ENCODE measurements around the gene NAV3.

DNA sequence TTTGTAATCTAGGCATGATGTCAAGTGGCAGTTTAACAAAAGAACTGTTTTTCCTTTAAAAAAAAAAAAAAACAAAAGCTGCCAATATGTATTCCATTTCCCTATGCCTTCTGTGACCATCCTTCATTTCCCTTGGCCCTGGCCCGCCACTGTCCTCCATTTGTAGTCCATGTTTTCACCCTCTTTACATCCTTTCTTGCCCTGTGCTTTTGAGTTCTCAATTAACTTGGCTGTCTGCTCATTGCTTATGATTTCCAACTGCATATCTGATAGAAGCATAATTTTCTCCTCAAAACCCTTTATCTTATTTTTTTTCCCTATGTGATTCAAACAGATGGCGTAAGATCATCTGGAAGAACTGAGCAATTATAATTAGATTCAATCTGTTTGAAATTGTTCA, 297.5 kb downstream of the NAV3 start:
- TF ChIP-seq, protein P1, sequence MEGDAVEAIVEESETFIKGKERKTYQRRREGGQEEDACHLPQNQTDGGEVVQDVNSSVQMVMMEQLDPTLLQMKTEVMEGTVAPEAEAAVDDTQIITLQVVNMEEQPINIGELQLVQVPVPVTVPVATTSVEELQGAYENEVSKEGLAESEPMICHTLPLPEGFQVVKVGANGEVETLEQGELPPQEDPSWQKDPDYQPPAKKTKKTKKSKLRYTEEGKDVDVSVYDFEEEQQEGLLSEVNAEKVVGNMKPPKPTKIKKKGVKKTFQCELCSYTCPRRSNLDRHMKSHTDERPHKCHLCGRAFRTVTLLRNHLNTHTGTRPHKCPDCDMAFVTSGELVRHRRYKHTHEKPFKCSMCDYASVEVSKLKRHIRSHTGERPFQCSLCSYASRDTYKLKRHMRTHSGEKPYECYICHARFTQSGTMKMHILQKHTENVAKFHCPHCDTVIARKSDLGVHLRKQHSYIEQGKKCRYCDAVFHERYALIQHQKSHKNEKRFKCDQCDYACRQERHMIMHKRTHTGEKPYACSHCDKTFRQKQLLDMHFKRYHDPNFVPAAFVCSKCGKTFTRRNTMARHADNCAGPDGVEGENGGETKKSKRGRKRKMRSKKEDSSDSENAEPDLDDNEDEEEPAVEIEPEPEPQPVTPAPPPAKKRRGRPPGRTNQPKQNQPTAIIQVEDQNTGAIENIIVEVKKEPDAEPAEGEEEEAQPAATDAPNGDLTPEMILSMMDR (IDR thresholded peaks at IDR 0.05; ENCODE audit: low read depth, low read length, poor library complexity, severe bottlenecking) = no peak
- no peak for TF ChIP-seq EZH2phosphoT487 (IDR thresholded peaks at IDR 0.05; ENCODE audit: borderline replicate concordance, low read length)
